ENCODE results near the gene SENP1. TPM values are rescaled to one million over a fixed set of nuclear protein-coding genes. Genes with fewer than 3 reads are reported as not detected.

Gene SENP1
- total and polyA plus RNA-seq, 2 donors (not counting 3 experiments of a cell fraction or from before 2014, with no cell fraction given), result 9.9 to 20.5 TPM

DNA sequence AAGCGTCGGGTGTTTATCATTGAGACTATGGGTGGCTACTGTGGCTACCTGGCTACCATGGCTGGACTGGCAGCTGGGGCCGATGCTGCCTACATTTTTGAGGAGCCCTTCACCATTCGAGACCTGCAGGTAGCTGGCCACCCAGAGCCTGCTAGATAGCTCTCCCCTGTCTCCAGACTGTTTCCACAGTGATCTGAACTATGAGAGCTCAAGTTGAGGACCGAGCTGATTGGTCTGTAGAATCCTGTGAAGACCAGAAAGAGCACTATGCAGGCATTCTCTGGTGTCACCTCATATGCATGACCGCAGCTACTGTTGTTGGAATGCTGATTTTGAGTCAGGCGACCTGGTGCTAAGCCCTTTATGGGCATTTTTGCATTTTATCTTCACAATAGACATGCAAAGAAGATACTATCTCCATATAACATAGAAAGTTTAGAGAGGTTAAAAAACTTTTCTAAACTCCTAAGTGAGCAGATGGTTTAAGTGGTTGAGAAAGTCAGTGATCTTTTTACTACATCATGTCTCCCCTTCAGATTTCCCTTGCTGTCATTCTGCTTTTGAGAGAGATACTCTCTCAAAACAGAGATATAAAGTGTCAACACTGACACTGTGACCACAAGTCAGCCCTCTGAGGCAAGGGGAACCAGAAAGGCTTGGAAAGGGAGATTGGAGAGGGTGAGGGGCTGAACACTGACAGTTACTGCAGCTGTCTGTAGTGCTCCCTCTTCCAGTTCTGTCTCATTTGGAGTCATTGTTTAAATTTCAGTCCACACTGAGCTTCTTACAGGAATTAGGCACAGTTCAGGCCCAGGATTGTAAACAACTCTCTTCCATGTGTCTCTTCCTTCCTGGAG, 37.2 kb upstream of the SENP1 start:
- ChIA-PET CTCF (interaction anchor here (0.6 to 1.2 kb wide), 4 partner anchors 14 to 24 kb away, joined by 3 to 4 read pairs (median 3); partner anchors contain the start of genes ASB8 and PFKM), POLR2A (no interaction called here)
- Histone ChIP-seq H3K4me3 (replicated peaks in 1 of 3; ENCODE audit: insufficient read depth in 1 of 3, low read depth in 1 of 3, low read length in 3 of 3) (no peak overlapping the region), H3K36me3 (ENCODE audit: control insufficient read depth in 2 of 2, extremely low read depth in 1 of 2, insufficient read depth in 2 of 2, low read length in 2 of 2) (peaks cover 19 to 34% of the 10 kb centered on the region in 2 experiments), H2AFZ (ENCODE audit: low read depth, low read length) (no peak overlapping the region), H3K27ac (ENCODE audit: insufficient read depth, low read depth, low read length) (no peak overlapping the region), H3K4me1 (ENCODE audit: control insufficient read depth, extremely low read depth, insufficient read depth, low read length) (no peaks in the 10 kb centered on the region), H3K9ac (replicated peaks; ENCODE audit: extremely low read depth, insufficient read depth, low read length) (no peak overlapping the region), H3K79me2 (ENCODE audit: control insufficient read depth, insufficient read depth, low read length) (no peaks in the 10 kb centered on the region), H3K27me3 (ENCODE audit: control insufficient read depth in 2 of 2, insufficient read depth in 2 of 2, low read length in 2 of 2) (no peaks in the 10 kb centered on the region), H3K9me1 (replicated peaks; ENCODE audit: control insufficient read depth, extremely low read depth, insufficient read depth, low read length) (no peaks in the 10 kb centered on the region), H4K20me1 (replicated peaks; ENCODE audit: control insufficient read depth, extremely low read depth, insufficient read depth, low read length) (peaks cover 2% of the 10 kb centered on the region), H3K9me3 (replicated peaks; ENCODE audit: control insufficient read depth, insufficient read depth, low read length) (no peaks in the 10 kb centered on the region), H3K4me2 (ENCODE audit: insufficient read depth, low read length) (no peak overlapping the region)
- no TSS peak for BruUV-seq (replicated peaks)
- no peak for DNase-seq (ENCODE audit: low read depth, low spot score)
- intact Hi-C loops (cut with micrococcal nuclease) (no loop called here), dilution Hi-C loops (cut with MboI; ENCODE audit: extremely low pct_ligation_motif_present, low sequenced_read_pairs) (no loop called here)
- TF ChIP-seq POLR2A (IDR thresholded peaks at IDR 0.05; ENCODE audit: low read depth, low read length) (no peak), FOS (IDR thresholded peaks at IDR 0.05; ENCODE audit: borderline replicate concordance, insufficient read depth, low read length) (no peak), JUN (IDR thresholded peaks at IDR 0.05; ENCODE audit: borderline replicate concordance, insufficient read depth, insufficient read length, low read depth) (no peak), EZH2 (IDR thresholded peaks at IDR 0.05; ENCODE audit: borderline replicate concordance, low read depth, low read length, severe bottlenecking) (no peak), MYC (IDR thresholded peaks at IDR 0.05; ENCODE audit: low read depth, low read length) (no peak), GATA2 (IDR thresholded peaks at IDR 0.05; ENCODE audit: insufficient read depth, insufficient read length, low read depth, low read length) (no peak), POLR2AphosphoS5 (IDR thresholded peaks at IDR 0.05; ENCODE audit: insufficient read depth, low read depth, low read length) (no peak)
- TF ChIP-seq, protein P1, sequence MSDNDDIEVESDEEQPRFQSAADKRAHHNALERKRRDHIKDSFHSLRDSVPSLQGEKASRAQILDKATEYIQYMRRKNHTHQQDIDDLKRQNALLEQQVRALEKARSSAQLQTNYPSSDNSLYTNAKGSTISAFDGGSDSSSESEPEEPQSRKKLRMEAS (IDR thresholded peaks at IDR 0.05; ENCODE audit: insufficient read depth, insufficient read length), result no peak
- TF ChIP-seq, protein P2, sequence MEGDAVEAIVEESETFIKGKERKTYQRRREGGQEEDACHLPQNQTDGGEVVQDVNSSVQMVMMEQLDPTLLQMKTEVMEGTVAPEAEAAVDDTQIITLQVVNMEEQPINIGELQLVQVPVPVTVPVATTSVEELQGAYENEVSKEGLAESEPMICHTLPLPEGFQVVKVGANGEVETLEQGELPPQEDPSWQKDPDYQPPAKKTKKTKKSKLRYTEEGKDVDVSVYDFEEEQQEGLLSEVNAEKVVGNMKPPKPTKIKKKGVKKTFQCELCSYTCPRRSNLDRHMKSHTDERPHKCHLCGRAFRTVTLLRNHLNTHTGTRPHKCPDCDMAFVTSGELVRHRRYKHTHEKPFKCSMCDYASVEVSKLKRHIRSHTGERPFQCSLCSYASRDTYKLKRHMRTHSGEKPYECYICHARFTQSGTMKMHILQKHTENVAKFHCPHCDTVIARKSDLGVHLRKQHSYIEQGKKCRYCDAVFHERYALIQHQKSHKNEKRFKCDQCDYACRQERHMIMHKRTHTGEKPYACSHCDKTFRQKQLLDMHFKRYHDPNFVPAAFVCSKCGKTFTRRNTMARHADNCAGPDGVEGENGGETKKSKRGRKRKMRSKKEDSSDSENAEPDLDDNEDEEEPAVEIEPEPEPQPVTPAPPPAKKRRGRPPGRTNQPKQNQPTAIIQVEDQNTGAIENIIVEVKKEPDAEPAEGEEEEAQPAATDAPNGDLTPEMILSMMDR (IDR thresholded peaks at IDR 0.05; ENCODE audit: extremely low read depth in 1 of 2, insufficient read depth in 1 of 2, low read depth in 1 of 2, low read length in 2 of 2), result no peak
- FAIRE-seq, result no peak
